Type B pancreatic cell (in vitro differentiated cells): ENCODE measurements around the gene KSR1. TPM values are rescaled to one million over a fixed set of nuclear protein-coding genes. Genes with fewer than 3 reads are reported as not detected.
"Not testable (repeated sequence)": the region's sequence is repeated elsewhere in the genome, so short reads cannot be mapped to it uniquely, and the experiment has no call there.

Experiments used
- DNase-seq: peaks from one replicate; pipeline ENCODE4 v3.0.0; 2021; ENCODE audit warnings: mixed read lengths; ENCODE audit not compliant: unreplicated experiment; ENCODE audit errors: extremely low spot score
- H3K27ac Mint-ChIP-seq: 2 replicates; pipeline ENCODE4 v1.8.0; 2021; ENCODE audit warnings: mild to moderate bottlenecking, mixed read lengths
- H3K27me3 Mint-ChIP-seq: 2 replicates; pipeline ENCODE4 v1.8.0; 2021; ENCODE audit warnings: mixed read lengths
- H3K36me3 Mint-ChIP-seq: 2 replicates; pipeline ENCODE4 v1.8.0; 2021; ENCODE audit warnings: mixed read lengths
- H3K4me1 Mint-ChIP-seq: one replicate; pipeline ENCODE4 v1.8.0; 2021; ENCODE audit warnings: mixed read lengths; ENCODE audit not compliant: unreplicated experiment
- H3K4me3 Mint-ChIP-seq: 2 replicates; pipeline ENCODE4 v1.8.0; 2021; ENCODE audit warnings: mild to moderate bottlenecking, mixed read lengths
- H3K9me3 Mint-ChIP-seq: 2 replicates; pipeline ENCODE4 v1.8.0; 2021; ENCODE audit warnings: mixed read lengths
- CTCF ChIP-seq: fragments of 200-600 bp; sonication (generic); conservative IDR thresholded peaks from 2 replicates; pipeline ENCODE4 v1.5.0; 2021; ENCODE audit warnings: antibody characterized with exemption, mild to moderate bottlenecking
- total RNA-seq: library from RNA; stranded (reverse); gene quantifications from 2 replicates; pipeline ENCODE4 v1.2.1, GENCODE V29; 2021; ENCODE audit warnings: low replicate concordance

KSR1 gene
- total RNA-seq, 1 donor from 2014 or later, result 57.8 TPM

DNA sequence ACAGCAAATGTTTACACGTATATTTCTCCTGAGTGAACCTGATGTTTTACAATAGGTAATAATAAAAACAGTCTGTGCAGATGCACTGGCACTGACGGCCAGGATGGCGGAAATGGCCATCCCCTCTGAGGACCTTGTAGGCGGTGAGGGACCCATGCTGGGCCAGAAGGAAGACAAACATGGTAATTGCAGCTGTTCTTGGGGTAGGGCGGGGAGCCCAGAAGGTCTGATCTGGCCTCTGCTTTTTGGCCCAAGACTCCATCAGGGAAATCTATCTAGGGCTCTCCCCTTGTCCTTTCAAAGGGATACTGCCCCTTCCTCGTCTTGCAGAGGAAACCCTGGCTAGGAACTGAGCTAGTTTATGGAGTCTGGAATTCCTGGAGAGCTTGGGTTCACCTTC, 167.4 kb downstream of the KSR1 start:
- H3K4me3 Mint-ChIP-seq, result no peak overlapping the region
- H3K36me3 Mint-ChIP-seq, result peaks cover 5% of the 10 kb centered on the region
- no peak for TF ChIP-seq CTCF
- H3K4me1 Mint-ChIP-seq, result no peaks in the 10 kb centered on the region
- H3K27ac Mint-ChIP-seq, result no peak overlapping the region
- no peaks in the 10 kb centered on the region for H3K27me3 Mint-ChIP-seq
- DNase-seq, result no peak
- H3K9me3 Mint-ChIP-seq, result no peaks in the 10 kb centered on the region

- no peak for TF ChIP-seq CTCF
- H3K27me3 Mint-ChIP-seq, result no peaks in the 10 kb centered on the region
- peaks cover 5% of the 10 kb centered on the region for H3K36me3 Mint-ChIP-seq
- no peaks in the 10 kb centered on the region for H3K9me3 Mint-ChIP-seq
- DNase-seq, result no peak
- no peak overlapping the region for H3K27ac Mint-ChIP-seq
- no peaks in the 10 kb centered on the region for H3K4me1 Mint-ChIP-seq
- no peak overlapping the region for H3K4me3 Mint-ChIP-seq
Observed at GRCh38 chr17:27624539-27624938, 168.3 kb downstream of the KSR1 start.

DNA sequence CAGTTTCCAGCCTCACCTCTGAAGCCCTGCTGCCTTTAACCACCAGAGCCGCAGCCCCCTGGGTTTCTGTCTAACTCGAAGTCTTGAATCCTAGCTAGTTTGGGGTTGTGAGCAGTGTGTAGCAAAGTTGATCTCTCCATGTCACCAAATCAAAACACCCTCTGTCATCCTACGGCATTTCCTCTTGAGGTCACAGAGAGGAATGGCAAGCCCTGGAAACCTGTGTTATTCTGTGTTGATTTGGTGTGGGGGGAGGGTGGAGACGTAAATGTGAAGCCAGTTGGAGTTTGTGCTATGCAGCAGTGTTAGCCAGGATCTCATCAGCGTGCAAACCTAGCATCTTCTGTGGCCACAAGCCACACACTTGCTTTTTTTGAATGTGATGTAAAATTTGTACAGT, 169.6 kb downstream of the KSR1 start:
- H3K9me3 Mint-ChIP-seq, result no peaks in the 10 kb centered on the region
- no peak overlapping the region for H3K27ac Mint-ChIP-seq
- H3K4me1 Mint-ChIP-seq, result no peaks in the 10 kb centered on the region
- H3K4me3 Mint-ChIP-seq, result no peak overlapping the region
- no peak for DNase-seq
- peaks cover 5% of the 10 kb centered on the region for H3K36me3 Mint-ChIP-seq
- no peaks in the 10 kb centered on the region for H3K27me3 Mint-ChIP-seq
- no peak for TF ChIP-seq CTCF

GRCh38 chr17:27627514-27627913, 171.3 kb downstream of the KSR1 start:
- Mint-ChIP-seq H3K4me1 (peaks cover 5% of the 10 kb centered on the region), H3K36me3 (peaks cover 5% of the 10 kb centered on the region), H3K27me3 (no peaks in the 10 kb centered on the region), H3K9me3 (no peaks in the 10 kb centered on the region), H3K4me3 (no peak overlapping the region), H3K27ac (no peak overlapping the region)
- DNase-seq, result no peak
- TF ChIP-seq CTCF, result no peak

DNA sequence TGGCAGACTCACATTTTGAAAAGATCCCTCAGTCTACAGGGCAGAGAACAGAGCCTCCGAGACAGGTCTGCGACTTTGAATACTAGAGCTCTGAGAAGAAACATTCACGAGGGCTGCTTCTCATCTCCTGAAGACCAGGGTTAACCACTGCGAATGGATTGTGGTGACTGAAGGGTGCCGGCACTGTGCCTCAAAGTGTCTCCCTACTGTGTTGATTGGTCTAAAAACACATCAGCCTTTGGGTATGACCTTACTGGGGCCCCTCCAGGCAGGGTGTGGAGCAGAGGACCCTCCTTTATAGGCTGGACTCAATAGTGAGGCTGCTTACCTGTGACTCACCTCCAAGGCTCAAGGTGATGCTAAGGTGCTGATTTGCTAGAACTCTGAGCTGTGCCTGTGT, 172.1 kb downstream of the KSR1 start:
- H3K36me3 Mint-ChIP-seq, result peaks cover 3% of the 10 kb centered on the region
- TF ChIP-seq CTCF, result no peak
- H3K27ac Mint-ChIP-seq, result no peak overlapping the region
- H3K4me3 Mint-ChIP-seq, result no peak overlapping the region
- peaks cover 5% of the 10 kb centered on the region for H3K4me1 Mint-ChIP-seq
- H3K9me3 Mint-ChIP-seq, result no peaks in the 10 kb centered on the region
- no peaks in the 10 kb centered on the region for H3K27me3 Mint-ChIP-seq
- no peak for DNase-seq

- not testable (repeated sequence) for H3K27ac Mint-ChIP-seq, H3K36me3 Mint-ChIP-seq, H3K9me3 Mint-ChIP-seq, DNase-seq, H3K27me3 Mint-ChIP-seq, H3K4me1 Mint-ChIP-seq, H3K4me3 Mint-ChIP-seq
Observed at GRCh38 chr17:27629260-27629659, 173.0 kb downstream of the KSR1 start.
